SK-N-SH (cell line): Measurements from ENCODE around the gene SCAMP5. TPM values are rescaled to one million over a fixed set of nuclear protein-coding genes. Genes with fewer than 3 reads are reported as not detected.

Source experiments
- CTCF ChIA-PET: fragments of 300-600, 350-600 bp; formaldehyde crosslinking; extraction: SDS; loops from one replicate; lab custom pipeline; 2021; lab: Yijun Ruan, JAX
- POLR2A ChIA-PET: fragments of 350-600 bp; sonication (Branson Sonifier 250); formaldehyde crosslinking; extraction: SDS; loops from one replicate; lab custom pipeline; 2020; ENCODE audit warnings: antibody characterized with exemption, inconsistent platforms; lab: Yijun Ruan, JAX
- DNase-seq: peaks from one replicate; pipeline ENCODE4 v3.0.0; 2012
- H2AFZ ChIP-seq: fragments of 200-600 bp; sonication (generic); 2 replicates; pipeline ENCODE4 v1.8.1; 2016; ENCODE audit warnings: antibody characterized with exemption, mild to moderate bottlenecking, low read depth
- H3F3A ChIP-seq: fragments of 200-600 bp; sonication (generic); replicated peaks from 2 replicates; pipeline ENCODE3; 2016; ENCODE audit warnings: antibody characterized with exemption, mild to moderate bottlenecking; ENCODE audit not compliant: insufficient read depth
- H3K27ac ChIP-seq, 2 experiments: fragments of 200-500 bp in 1 of 2; fragments of 200-600 bp in 1 of 2; sonication (Bioruptor generic) in 1 of 2; sonication (generic), shearing (Covaris generic) in 1 of 2; 2 replicates each; pipeline versions ENCODE4 v1.5.1 to v1.6.1; 2014 to 2016; ENCODE audit warnings: low read depth in 2 of 2, inconsistent platforms in 1 of 2, low read length in 1 of 2, mild to moderate bottlenecking in 1 of 2, mixed read lengths in 1 of 2
- H3K27me3 ChIP-seq: fragments of 200-600 bp; sonication (generic), shearing (Covaris generic); 2 replicates; pipeline ENCODE4 v1.6.1; 2016; ENCODE audit warnings: mixed run types; ENCODE audit not compliant: insufficient read depth
- H3K36me3 ChIP-seq, 2 experiments: fragments of 200-500 bp in 1 of 2; fragments of 200-600 bp in 1 of 2; sonication (Bioruptor generic) in 1 of 2; sonication (generic) in 1 of 2; replicated peaks in 1 of 2; 2 replicates each; pipeline versions ENCODE3 to v1.5.1; 2014 to 2016; ENCODE audit warnings: low read length in 1 of 2, mild to moderate bottlenecking in 1 of 2; ENCODE audit not compliant: insufficient read depth in 2 of 2, control insufficient read depth in 1 of 2
- H3K4me1 ChIP-seq, 2 experiments: fragments of 200-500 bp in 1 of 2; fragments of 200-600 bp in 1 of 2; sonication (Bioruptor generic) in 1 of 2; sonication (generic), shearing (Covaris generic) in 1 of 2; 2 replicates each; pipeline versions ENCODE4 v1.5.1 to v1.6.1; 2014 to 2016; ENCODE audit warnings: low read depth in 1 of 2, low read length in 1 of 2, mixed run types in 1 of 2; ENCODE audit not compliant: insufficient read depth in 2 of 2, control insufficient read depth in 1 of 2
- H3K4me2 ChIP-seq: fragments of 200-600 bp; sonication (generic), shearing (Covaris generic); 2 replicates; pipeline ENCODE4 v1.6.1; 2017; ENCODE audit warnings: mixed run types
- H3K4me3 ChIP-seq, 2 experiments: fragments of 200-500 bp in 1 of 2; fragments of 200-600 bp in 1 of 2; sonication (Bioruptor generic) in 1 of 2; sonication (generic), shearing (Covaris generic) in 1 of 2; 2 replicates each; pipeline versions ENCODE4 v1.5.1 to v1.8.1; 2014 to 2016; ENCODE audit warnings: low read depth in 2 of 2, inconsistent platforms in 1 of 2, low read length in 1 of 2, mild to moderate bottlenecking in 1 of 2, mixed read lengths in 1 of 2, moderate library complexity in 1 of 2
- H3K79me2 ChIP-seq: fragments of 200-600 bp; sonication (generic); 2 replicates; pipeline ENCODE4 v1.8.1; 2017; ENCODE audit warnings: mild to moderate bottlenecking; ENCODE audit not compliant: insufficient read depth
- H3K9ac ChIP-seq: fragments of 200-600 bp; sonication (generic); 2 replicates; pipeline ENCODE4 v1.6.1; 2017; ENCODE audit warnings: mixed run types
- H3K9me2 ChIP-seq: fragments of 200-600 bp; sonication (generic); 2 replicates; pipeline ENCODE4 v1.6.1; 2017; ENCODE audit warnings: mixed run types
- H3K9me3 ChIP-seq: fragments of 200-600 bp; sonication (generic); 2 replicates; pipeline ENCODE4 v1.6.1; 2017; ENCODE audit warnings: mixed run types, mild to moderate bottlenecking, moderate library complexity
- H4K20me1 ChIP-seq: fragments of 200-600 bp; sonication (generic); 2 replicates; pipeline ENCODE4 v1.6.1; 2017; ENCODE audit warnings: mild to moderate bottlenecking, mixed run types; ENCODE audit not compliant: insufficient read depth
- CHD2 ChIP-seq: fragments of 150-350 bp; IDR thresholded peaks from 2 replicates; pipeline ENCODE4 v1.6.1; 2018; ENCODE audit warnings: low read length; ENCODE audit not compliant: partially characterized antibody
- EP300 ChIP-seq, 2 experiments: IDR thresholded peaks; 2 replicates each; pipeline versions ENCODE4 v1.4.0 to v1.6.1; 2012; ENCODE audit warnings: borderline replicate concordance in 1 of 2, low read depth in 1 of 2, low read length in 1 of 2
- EZH2phosphoT487 ChIP-seq: fragments of 200-600 bp; sonication (generic); IDR thresholded peaks from 2 replicates; pipeline ENCODE4 v1.6.1; 2017; ENCODE audit warnings: low read depth, mixed run types, mild to moderate bottlenecking, antibody characterized with exemption, moderate library complexity, borderline replicate concordance
- FOSL2 ChIP-seq: IDR thresholded peaks from 2 replicates; pipeline ENCODE4 v1.4.0; 2012; ENCODE audit warnings: low read depth, mild to moderate bottlenecking, moderate library complexity, borderline replicate concordance
- FOXM1 ChIP-seq: IDR thresholded peaks from 2 replicates; pipeline ENCODE4 v1.4.0; 2012; ENCODE audit warnings: low read depth, mild to moderate bottlenecking
- GABPA ChIP-seq: IDR thresholded peaks from 2 replicates; pipeline ENCODE4 v1.4.0; 2012; ENCODE audit warnings: low read depth, mild to moderate bottlenecking
- JUND ChIP-seq: IDR thresholded peaks from 2 replicates; pipeline ENCODE4 v1.4.0; 2012
- MEF2A ChIP-seq: IDR thresholded peaks from 2 replicates; pipeline ENCODE4 v1.4.0; 2012; ENCODE audit warnings: low read depth, borderline replicate concordance
- MXI1 ChIP-seq: IDR thresholded peaks from 2 replicates; pipeline ENCODE4 v1.6.1; 2012; ENCODE audit warnings: mild to moderate bottlenecking, low read depth, low read length, improper control_type of control experiment
- NRF1 ChIP-seq: IDR thresholded peaks from 2 replicates; pipeline ENCODE4 v1.6.1; 2012; ENCODE audit warnings: low read depth, mild to moderate bottlenecking, low read length
- PBX3 ChIP-seq: IDR thresholded peaks from 2 replicates; pipeline ENCODE4; 2012
- RCOR1 ChIP-seq: fragments of 150-350 bp; IDR thresholded peaks from 2 replicates; pipeline ENCODE4 v1.6.1; 2017; ENCODE audit warnings: antibody characterized with exemption, low read length
- REST ChIP-seq: IDR thresholded peaks from 2 replicates; pipeline ENCODE4 v1.6.1; 2012; ENCODE audit warnings: mild to moderate bottlenecking, low read depth, low read length, moderate library complexity
- RFX5 ChIP-seq: IDR thresholded peaks from 2 replicates; pipeline ENCODE4 v1.6.1; 2012; ENCODE audit warnings: mild to moderate bottlenecking, improper control_type of control experiment, low read length
- RXRA ChIP-seq: IDR thresholded peaks from 2 replicates; pipeline ENCODE4 v1.4.0; 2012; ENCODE audit warnings: low read depth, mild to moderate bottlenecking, borderline replicate concordance
- SIN3A ChIP-seq: IDR thresholded peaks from 2 replicates; pipeline ENCODE4 v1.6.1; 2012; ENCODE audit warnings: low read depth, mild to moderate bottlenecking, low read length, moderate library complexity, borderline replicate concordance
- SMC3 ChIP-seq: IDR thresholded peaks from 2 replicates; pipeline ENCODE4 v1.6.1; 2012; ENCODE audit warnings: low read depth, low read length, improper control_type of control experiment
- TEAD4 ChIP-seq: IDR thresholded peaks from 2 replicates; pipeline ENCODE4 v1.4.0; 2012; ENCODE audit warnings: mild to moderate bottlenecking, borderline replicate concordance; ENCODE audit not compliant: insufficient read depth
- USF1 ChIP-seq: IDR thresholded peaks from 2 replicates; pipeline ENCODE4 v1.4.0; 2012; ENCODE audit warnings: low read depth, borderline replicate concordance
- USF2 ChIP-seq: fragments of 150-350 bp; IDR thresholded peaks from 2 replicates; pipeline ENCODE4 v1.6.1; 2017; ENCODE audit warnings: antibody characterized with exemption, low read length, low read depth, borderline replicate concordance
- YY1 ChIP-seq: IDR thresholded peaks from 2 replicates; pipeline ENCODE4 v1.4.0; 2012; ENCODE audit warnings: low read depth, mild to moderate bottlenecking
- WGBS: methylation state at CpG from one replicate; pipeline ENCODE4 v1.1.6; 2017; ENCODE audit warnings: low lambda C conversion rate; 5-methylcytosine and 5-hydroxymethylcytosine counted together
- polyA plus RNA-seq, 3 experiments: library from polyadenylated mRNA; depleted of rRNA; stranded (reverse); fragments of >200 nt; gene quantifications; 2 replicates each; pipeline ENCODE4 v1.2.3, GENCODE V29; 2012
- TF ChIP-seq, protein P1 (sequence below): fragments of 150-350 bp; IDR thresholded peaks from 2 replicates; pipeline ENCODE4 v1.6.1; 2016; ENCODE audit warnings: mild to moderate bottlenecking, low read depth, low read length

SCAMP5 gene
- polyA plus RNA-seq, 1 of the 3 experiments (the other 2 are of a cell fraction): 27.9 TPM

- no peak for TF ChIP-seq GABPA
- no peak for TF ChIP-seq SIN3A
- TF ChIP-seq MEF2A: no peak
- no peak for TF ChIP-seq REST
- TF ChIP-seq USF1: no peak
- TF ChIP-seq RXRA: no peak
- TF ChIP-seq YY1: no peak
- TF ChIP-seq PBX3: no peak
- TF ChIP-seq MXI1: no peak
- no peak for TF ChIP-seq TEAD4
- TF ChIP-seq, all 33 proteins: peak for 0
Observed at GRCh38 chr15:74960995-74961588, 34.3 kb upstream of the SCAMP5 start (continued).

- Histone ChIP-seq H3K79me2 (no peaks in the 10 kb centered on the region), H3K9ac (no peak overlapping the region), H4K20me1 (no peaks in the 10 kb centered on the region), H3K9me2 (no peaks in the 10 kb centered on the region), H3K27me3 (no peaks in the 10 kb centered on the region; the same call in 1 of the 2 replicates), H3K27ac (no peak overlapping the region), H2AFZ (no peak overlapping the region), H3F3A (peaks cover 5% of the 10 kb centered on the region), H3K4me1 (peaks cover 7 to 26% of the 10 kb centered on the region in 2 experiments; a peak in 2 of 4 replicates), H3K9me3 (no peaks in the 10 kb centered on the region), H3K36me3 (no peaks in the 10 kb centered on the region), H3K4me3 (no peak overlapping the region)
- DNase-seq: no peak
- WGBS: 86% methylated on average over 5 of the region's 5 CpGs
- CTCF ChIA-PET: interaction anchor here (0.6 kb wide), 1 partner anchor 190 kb away, joined by 3 read pairs; no protein-coding TSS in a partner anchor
- POLR2A ChIA-PET: interaction anchor here (1.7 kb wide), 1 partner anchor 34 kb away, joined by 5 read pairs; the partner anchor contains the start of gene SCAMP5
- TF ChIP-seq RXRA (no peak), SMC3 (no peak), SIN3A (no peak), CHD2 (no peak), NRF1 (no peak), GABPA (no peak), JUND (no peak), YY1 (no peak), EZH2phosphoT487 (no peak), EP300 (IDR thresholded peaks at IDR 0.05; ENCODE audit: borderline replicate concordance in 1 of 2, low read depth in 1 of 2, low read length in 1 of 2) (no peak), FOSL2 (no peak), RFX5 (no peak), USF1 (no peak), USF2 (no peak), FOXM1 (no peak), RCOR1 (no peak)
- TF ChIP-seq, protein P1, sequence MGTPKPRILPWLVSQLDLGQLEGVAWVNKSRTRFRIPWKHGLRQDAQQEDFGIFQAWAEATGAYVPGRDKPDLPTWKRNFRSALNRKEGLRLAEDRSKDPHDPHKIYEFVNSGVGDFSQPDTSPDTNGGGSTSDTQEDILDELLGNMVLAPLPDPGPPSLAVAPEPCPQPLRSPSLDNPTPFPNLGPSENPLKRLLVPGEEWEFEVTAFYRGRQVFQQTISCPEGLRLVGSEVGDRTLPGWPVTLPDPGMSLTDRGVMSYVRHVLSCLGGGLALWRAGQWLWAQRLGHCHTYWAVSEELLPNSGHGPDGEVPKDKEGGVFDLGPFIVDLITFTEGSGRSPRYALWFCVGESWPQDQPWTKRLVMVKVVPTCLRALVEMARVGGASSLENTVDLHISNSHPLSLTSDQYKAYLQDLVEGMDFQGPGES: no peak
- TF ChIP-seq, all 33 proteins: peak for 0
- no peak overlapping the region for H3K4me2 ChIP-seq
Observed at GRCh38 chr15:74961616-74962015, 33.7 kb upstream of the SCAMP5 start.
